Putamen (tissue), 1 donor: ENCODE data around the gene HSPA1L.

Experiments
- DNase-seq: peaks from one replicate; pipeline ENCODE4 v3.0.0-alpha.2; 2016; ENCODE audit warnings: low spot score

The HSPA1L gene

GRCh38 chr6:31781244-31782125, 33.6 kb downstream of the HSPA1L start:
- no peak for DNase-seq

GRCh38 chr6:31780507-31781243, 34.4 kb downstream of the HSPA1L start:
- no peak for DNase-seq

- no peak for DNase-seq
Observed at GRCh38 chr6:31779908-31780307, 35.2 kb downstream of the HSPA1L start.

- no peak for DNase-seq
Observed at GRCh38 chr6:31778999-31779885, 35.8 kb downstream of the HSPA1L start.

GRCh38 chr6:31778193-31778592, 36.9 kb downstream of the HSPA1L start:
- DNase-seq: no peak

- DNase-seq: no peak
Observed at GRCh38 chr6:31777667-31778050, 37.4 kb downstream of the HSPA1L start.

GRCh38 chr6:31776989-31777666, 38.0 kb downstream of the HSPA1L start, which contains the start of gene VWA7:
VWA7 (minus strand) TSS chr6:31777328; CDS start chr6:31776779, 549 bp downstream.
- peak; percentile 43 for DNase-seq

- DNase-seq: no peak
Observed at GRCh38 chr6:31776485-31776988, 38.5 kb downstream of the HSPA1L start.

GRCh38 chr6:31775633-31776484, 39.2 kb downstream of the HSPA1L start:
- no peak for DNase-seq

- no peak for DNase-seq
Observed at GRCh38 chr6:31775184-31775583, 39.9 kb downstream of the HSPA1L start.

GRCh38 chr6:31771992-31772358, 43.1 kb downstream of the HSPA1L start:
- DNase-seq: no peak

GRCh38 chr6:31770860-31771259, 44.2 kb downstream of the HSPA1L start:
- no peak for DNase-seq

- no peak for DNase-seq
Observed at GRCh38 chr6:31769684-31770371, 45.3 kb downstream of the HSPA1L start.

- DNase-seq: no peak
Observed at GRCh38 chr6:31768363-31769257, 46.5 kb downstream of the HSPA1L start.

- no peak for DNase-seq
Observed at GRCh38 chr6:31767096-31767645, 47.9 kb downstream of the HSPA1L start.

GRCh38 chr6:31765910-31766794, 48.9 kb downstream of the HSPA1L start:
- no peak for DNase-seq

- DNase-seq: no peak
Observed at GRCh38 chr6:31765559-31765909, 49.5 kb downstream of the HSPA1L start.

- no peak for DNase-seq
Observed at GRCh38 chr6:31764198-31764597, 50.9 kb downstream of the HSPA1L start.
